Esophagus muscularis mucosa (tissue), 4 donors: ENCODE data around the gene PTPN9.

ENCODE experiments used
- CTCF ChIP-seq, 3 experiments: fragments of 200-600 bp in 2 of 3; fragments of 450-650 bp in 1 of 3; sonication (generic) in 2 of 3; IDR thresholded peaks; one replicate each; pipeline ENCODE4 v1.5.1; 2017 to 2019; ENCODE audit warnings: antibody characterized with exemption in 3 of 3, mild to moderate bottlenecking in 2 of 3, moderate library complexity in 1 of 3
- EP300 ChIP-seq: sonication (generic); formaldehyde crosslinking; IDR thresholded peaks from one replicate; pipeline ENCODE4 v1.6.1; 2017; ENCODE audit warnings: antibody characterized with exemption
- POLR2AphosphoS5 ChIP-seq, 2 donors: sonication (generic); formaldehyde crosslinking; IDR thresholded peaks; one replicate each; pipeline ENCODE4 v1.6.1; 2017; ENCODE audit warnings: antibody characterized with exemption in 2 of 2

- TF ChIP-seq EP300 = no peak
- TF ChIP-seq POLR2AphosphoS5 (IDR thresholded peaks at IDR 0.05) = peak; percentile 86 to 89
- peak in 1 of 3 experiments; percentile 20 for TF ChIP-seq CTCF (IDR thresholded peaks at IDR 0.05)
These were observed 46.6 kb upstream of the PTPN9 start, which contains the start of gene SNUPN for GRCh38 chr15:75625542-75626347.
